Thoracic aorta (tissue), 2 donors: Measurements from ENCODE around the gene GJB6. TPM values are rescaled to one million over a fixed set of nuclear protein-coding genes. Genes with fewer than 3 reads are reported as not detected.

ENCODE experiments used
- ATAC-seq: fragments of 150-250 bp; one replicate; pipeline ENCODE4 v1.8.0; 2017; ENCODE audit warnings: low read depth; ENCODE audit not compliant: insufficient number of reproducible peaks, low FRiP score
- DNase-seq: peaks from one replicate; pipeline ENCODE4 v3.0.0-alpha.2; 2020; ENCODE audit warnings: low spot score
- H3K27ac ChIP-seq, 2 donors: fragments of 200-600 bp; sonication (generic); 1 replicate in 1 of 2; 2 replicates in 1 of 2; pipeline ENCODE4 v1.5.1; 2016; ENCODE audit warnings: mild to moderate bottlenecking in 2 of 2, moderate library complexity in 2 of 2
- H3K27me3 ChIP-seq: fragments of 200-600 bp; sonication (generic); replicated peaks from 2 replicates; pipeline ENCODE4 v1.6.0; 2016; ENCODE audit warnings: mild to moderate bottlenecking; ENCODE audit not compliant: insufficient read depth
- H3K36me3 ChIP-seq: fragments of 200-600 bp; sonication (generic); one replicate; pipeline ENCODE4 v1.5.1; 2016
- H3K4me1 ChIP-seq, 2 donors: fragments of 200-600 bp; sonication (generic); 1 replicate in 1 of 2; 2 replicates in 1 of 2; pipeline versions ENCODE4 v1.5.1 to v1.6.0; 2016; ENCODE audit warnings: low read depth in 2 of 2, mild to moderate bottlenecking in 1 of 2; ENCODE audit not compliant: control insufficient read depth in 1 of 2
- H3K4me3 ChIP-seq: fragments of 200-600 bp; sonication (generic); 2 replicates; pipeline ENCODE4 v1.5.1; 2016; ENCODE audit warnings: mild to moderate bottlenecking
- H3K9me3 ChIP-seq: fragments of 200-600 bp; sonication (generic); 2 replicates; pipeline ENCODE4 v1.5.1; 2016
- CTCF ChIP-seq: fragments of 200-600 bp; sonication (generic); IDR thresholded peaks from one replicate; pipeline ENCODE4 v1.5.1; 2019; ENCODE audit warnings: antibody characterized with exemption
- total RNA-seq, 2 donors: library from RNA; depleted of rRNA; stranded (reverse); fragments of >200 nt; gene quantifications; one replicate each; pipeline versions ENCODE4 v1.1.0 to v1.2.3, GENCODE V29; 2016

The GJB6 gene
- total RNA-seq, 2 donors from 2014 or later, result not detected

GRCh38 chr13:20241593-20241992 is 9.5 kb upstream of the GJB6 start:
- no peaks in the 10 kb centered on the region for H3K9me3 ChIP-seq
- DNase-seq (no peak), ATAC-seq (no peak)
- no peak for TF ChIP-seq CTCF
- no peaks in the 10 kb centered on the region for H3K36me3 ChIP-seq
- no peaks in the 10 kb centered on the region for H3K27me3 ChIP-seq
- no peak overlapping the region for H3K27ac ChIP-seq
- H3K4me1 ChIP-seq, result no peaks in the 10 kb centered on the region
- no peak overlapping the region for H3K4me3 ChIP-seq

- DNase-seq (no peak), ATAC-seq (no peak)
- H3K27ac ChIP-seq, result no peak overlapping the region
- H3K36me3 ChIP-seq, result no peaks in the 10 kb centered on the region
- no peak for TF ChIP-seq CTCF
- H3K9me3 ChIP-seq, result no peaks in the 10 kb centered on the region
- H3K4me1 ChIP-seq, result no peaks in the 10 kb centered on the region
- no peak overlapping the region for H3K4me3 ChIP-seq
- no peaks in the 10 kb centered on the region for H3K27me3 ChIP-seq
Observed at GRCh38 chr13:20239748-20240147, 7.6 kb upstream of the GJB6 start.

- Histone ChIP-seq H3K4me1 (peaks cover 0 to 7% of the 10 kb centered on the region in 2 donors), H3K36me3 (no peaks in the 10 kb centered on the region), H3K27ac (no peak overlapping the region), H3K9me3 (no peaks in the 10 kb centered on the region), H3K27me3 (peaks cover 11% of the 10 kb centered on the region), H3K4me3 (peak overlapping the region; percentile 49)
- no peak for ATAC-seq
- DNase-seq, result no peak
- no peak for TF ChIP-seq CTCF
Observed at GRCh38 chr13:20232556-20233277, 598 bp upstream of the GJB6 start.

GRCh38 chr13:20230913-20231838 is 943 bp downstream of the GJB6 start:
- Histone ChIP-seq H3K27me3 (peaks cover 11% of the 10 kb centered on the region), H3K4me1 (peaks cover 0 to 7% of the 10 kb centered on the region in 2 donors), H3K27ac (no peak overlapping the region), H3K9me3 (no peaks in the 10 kb centered on the region), H3K36me3 (no peaks in the 10 kb centered on the region), H3K4me3 (peak overlapping the region; percentile 49)
- ATAC-seq (no peak), DNase-seq (no peak)
- TF ChIP-seq CTCF, result no peak

GRCh38 chr13:20227730-20228129 is 4.4 kb downstream of the GJB6 start:
- Histone ChIP-seq H3K9me3 (no peaks in the 10 kb centered on the region), H3K4me3 (no peak overlapping the region), H3K36me3 (no peaks in the 10 kb centered on the region), H3K27me3 (peaks cover 11% of the 10 kb centered on the region), H3K4me1 (peaks cover 0 to 7% of the 10 kb centered on the region in 2 donors), H3K27ac (no peak overlapping the region)
- DNase-seq, result no peak
- no peak for ATAC-seq
- TF ChIP-seq CTCF, result no peak
